ENCODE data around the gene FBXO30.

DNA sequence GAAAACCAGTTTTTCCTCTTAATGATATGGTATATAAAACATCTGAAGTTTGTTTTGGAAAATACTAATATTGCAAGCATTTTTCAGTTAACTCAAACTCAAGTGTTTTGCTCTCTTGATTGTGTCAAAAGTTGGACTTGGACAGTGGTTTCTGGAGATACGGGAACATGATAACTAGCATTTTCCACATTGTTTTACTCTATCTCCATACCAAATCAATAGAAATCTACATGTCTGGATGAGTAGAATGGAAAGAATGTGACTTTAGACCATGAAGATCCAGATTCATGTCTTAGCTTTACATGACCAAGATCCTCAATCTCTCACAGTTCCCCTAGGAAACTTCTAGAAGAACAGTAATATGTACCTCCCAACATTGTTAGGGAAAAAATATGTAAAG is 22.2 kb upstream of the FBXO30 start:
- TF ChIP-seq, protein P1, sequence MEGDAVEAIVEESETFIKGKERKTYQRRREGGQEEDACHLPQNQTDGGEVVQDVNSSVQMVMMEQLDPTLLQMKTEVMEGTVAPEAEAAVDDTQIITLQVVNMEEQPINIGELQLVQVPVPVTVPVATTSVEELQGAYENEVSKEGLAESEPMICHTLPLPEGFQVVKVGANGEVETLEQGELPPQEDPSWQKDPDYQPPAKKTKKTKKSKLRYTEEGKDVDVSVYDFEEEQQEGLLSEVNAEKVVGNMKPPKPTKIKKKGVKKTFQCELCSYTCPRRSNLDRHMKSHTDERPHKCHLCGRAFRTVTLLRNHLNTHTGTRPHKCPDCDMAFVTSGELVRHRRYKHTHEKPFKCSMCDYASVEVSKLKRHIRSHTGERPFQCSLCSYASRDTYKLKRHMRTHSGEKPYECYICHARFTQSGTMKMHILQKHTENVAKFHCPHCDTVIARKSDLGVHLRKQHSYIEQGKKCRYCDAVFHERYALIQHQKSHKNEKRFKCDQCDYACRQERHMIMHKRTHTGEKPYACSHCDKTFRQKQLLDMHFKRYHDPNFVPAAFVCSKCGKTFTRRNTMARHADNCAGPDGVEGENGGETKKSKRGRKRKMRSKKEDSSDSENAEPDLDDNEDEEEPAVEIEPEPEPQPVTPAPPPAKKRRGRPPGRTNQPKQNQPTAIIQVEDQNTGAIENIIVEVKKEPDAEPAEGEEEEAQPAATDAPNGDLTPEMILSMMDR (conservative IDR thresholded peaks at IDR 0.05): no peak
- TF ChIP-seq ZFX (IDR thresholded peaks at IDR 0.05): no peak

Data from C4-2B (cell line).